Right atrium auricular region (tissue), 2 donors: ENCODE measurements around the gene SF3B1. TPM values are rescaled to one million over a fixed set of nuclear protein-coding genes. Genes with fewer than 3 reads are reported as not detected.
"Not testable (repeated sequence)": the region's sequence is repeated elsewhere in the genome, so short reads cannot be mapped to it uniquely, and the experiment has no call there.

Experiments
- DNase-seq: peaks from one replicate; pipeline ENCODE4 v3.0.0-alpha.2; 2019; ENCODE audit warnings: low spot score
- H3K27ac ChIP-seq, 2 donors: fragments of 200-600 bp; sonication (generic); 1 replicate in 1 of 2; 2 replicates in 1 of 2; pipeline ENCODE4 v1.5.1; 2016 to 2019
- H3K27me3 ChIP-seq, 2 donors: fragments of 200-600 bp; sonication (generic); one replicate each; pipeline versions ENCODE4 v1.5.1 to v1.6.0; 2017 to 2019
- H3K36me3 ChIP-seq: fragments of 200-600 bp; sonication (generic); one replicate; pipeline ENCODE4 v1.5.1; 2016
- H3K4me1 ChIP-seq, 2 donors: fragments of 200-600 bp; sonication (generic); one replicate each; pipeline versions ENCODE4 v1.5.1 to v1.6.0; 2017 to 2019
- H3K4me3 ChIP-seq, 2 donors: fragments of 200-600 bp; sonication (generic); 1 replicate in 1 of 2; 2 replicates in 1 of 2; pipeline ENCODE4 v1.5.1; 2017 to 2019; ENCODE audit warnings: mild to moderate bottlenecking in 1 of 2, moderate library complexity in 1 of 2
- H3K9me3 ChIP-seq, 2 donors: fragments of 200-600 bp; sonication (generic); one replicate each; pipeline ENCODE4 v1.5.1; 2019
- CTCF ChIP-seq, 2 donors: fragments of 200-600 bp; sonication (generic); IDR thresholded peaks; one replicate each; pipeline ENCODE4 v1.5.1; 2019; ENCODE audit warnings: antibody characterized with exemption in 2 of 2
- total RNA-seq, 2 donors: library from RNA; depleted of rRNA; stranded (reverse); fragments of >200 nt; gene quantifications; one replicate each; pipeline ENCODE4 v1.1.0, GENCODE V29; 2016

SF3B1 gene
- total RNA-seq, 2 donors from 2014 or later, result 103 to 128 TPM

GRCh38 chr2:197453123-197453913, 18.5 kb upstream of the SF3B1 start, which contains the start of gene COQ10B:
COQ10B (plus strand) TSS chr2:197453552; CDS start chr2:197453561, 9 bp downstream.
- no peaks in the 10 kb centered on the region for H3K27me3 ChIP-seq
- peaks cover 0 to 13% of the 10 kb centered on the region in 2 donors for H3K4me1 ChIP-seq
- no peaks in the 10 kb centered on the region for H3K9me3 ChIP-seq
- H3K27ac ChIP-seq, result peak within 1 kb of the TSS; percentile 100
- H3K4me3 ChIP-seq, result peak within 1 kb of the TSS; percentile 92 to 95
- DNase-seq, result peak; percentile 100
- no peaks in the 10 kb centered on the region for H3K36me3 ChIP-seq
- TF ChIP-seq CTCF (IDR thresholded peaks at IDR 0.05), result peak in 1 of 2 donors; percentile 45

GRCh38 chr2:197452754-197453122, 17.9 kb upstream of the SF3B1 start:
- Histone ChIP-seq H3K36me3 (no peaks in the 10 kb centered on the region), H3K4me3 (peak overlapping the region; percentile 54 to 92), H3K27me3 (no peaks in the 10 kb centered on the region), H3K4me1 (peaks cover 0 to 13% of the 10 kb centered on the region in 2 donors), H3K9me3 (no peaks in the 10 kb centered on the region), H3K27ac (peak overlapping the region; percentile 100)
- DNase-seq, result no peak
- no peak for TF ChIP-seq CTCF (IDR thresholded peaks at IDR 0.05)

GRCh38 chr2:197450935-197451358, 16.1 kb upstream of the SF3B1 start:
- not testable (repeated sequence) for H3K27me3 ChIP-seq, H3K4me3 ChIP-seq, DNase-seq, H3K9me3 ChIP-seq, H3K36me3 ChIP-seq
- H3K4me1 ChIP-seq, result peaks cover 0 to 13% of the 10 kb centered on the region in 2 donors
- peak overlapping the region in 1 of 2 donors; percentile 45 for H3K27ac ChIP-seq

GRCh38 chr2:197450465-197450864, 15.6 kb upstream of the SF3B1 start:
- H3K36me3 ChIP-seq, result no peaks in the 10 kb centered on the region
- peaks cover 0 to 12% of the 10 kb centered on the region in 2 donors for H3K4me1 ChIP-seq
- H3K27me3 ChIP-seq, result no peaks in the 10 kb centered on the region
- no peaks in the 10 kb centered on the region for H3K9me3 ChIP-seq
- no peak overlapping the region for H3K4me3 ChIP-seq
- TF ChIP-seq CTCF (IDR thresholded peaks at IDR 0.05), result no peak
- DNase-seq, result no peak
- peak overlapping the region in 1 of 2 donors; percentile 45 for H3K27ac ChIP-seq

- no peak overlapping the region for H3K27ac ChIP-seq
- no peaks in the 10 kb centered on the region for H3K9me3 ChIP-seq
- H3K36me3 ChIP-seq, result no peaks in the 10 kb centered on the region
- no peaks in the 10 kb centered on the region for H3K27me3 ChIP-seq
- no peaks in the 10 kb centered on the region for H3K4me1 ChIP-seq
- no peak overlapping the region for H3K4me3 ChIP-seq
- no peak for DNase-seq
- no peak for TF ChIP-seq CTCF (IDR thresholded peaks at IDR 0.05)
Observed at GRCh38 chr2:197446844-197447243, 12.0 kb upstream of the SF3B1 start.

GRCh38 chr2:197445746-197446145, 10.9 kb upstream of the SF3B1 start:
- Histone ChIP-seq H3K27me3 (no peaks in the 10 kb centered on the region), H3K27ac (no peak overlapping the region), H3K4me1 (no peaks in the 10 kb centered on the region), H3K4me3 (no peak overlapping the region), H3K36me3 (no peaks in the 10 kb centered on the region), H3K9me3 (no peaks in the 10 kb centered on the region)
- no peak for DNase-seq
- no peak for TF ChIP-seq CTCF (IDR thresholded peaks at IDR 0.05)
